Measurements from ENCODE around the gene NPR3.

NPR3 gene

GRCh38 chr5:32808783-32809182, 97.7 kb downstream of the NPR3 start:
- DNase-seq (ENCODE audit: low read depth) = no peak

GRCh38 chr5:32810804-32811203, 99.7 kb downstream of the NPR3 start:
- DNase-seq (ENCODE audit: low read depth) = no peak

GRCh38 chr5:32812399-32812798, 101.3 kb downstream of the NPR3 start:
- no peak for DNase-seq (ENCODE audit: low read depth)

GRCh38 chr5:32814141-32814540, 103.0 kb downstream of the NPR3 start:
- no peak for DNase-seq (ENCODE audit: low read depth)

GRCh38 chr5:32814620-32815019, 103.5 kb downstream of the NPR3 start:
- no peak for DNase-seq (ENCODE audit: low read depth)

GRCh38 chr5:32827981-32828380, 116.9 kb downstream of the NPR3 start:
- no peak for DNase-seq (ENCODE audit: low read depth)

GRCh38 chr5:32828492-32828891, 117.4 kb downstream of the NPR3 start:
- no peak for DNase-seq (ENCODE audit: low read depth)

GRCh38 chr5:32831624-32832023, 120.5 kb downstream of the NPR3 start:
- no peak for DNase-seq (ENCODE audit: low read depth)

- no peak for DNase-seq (ENCODE audit: low read depth)
Observed at GRCh38 chr5:32833127-32833526, 122.0 kb downstream of the NPR3 start.

- DNase-seq (ENCODE audit: low read depth) = no peak
Observed at GRCh38 chr5:32833663-32834062, 122.5 kb downstream of the NPR3 start.

- DNase-seq (ENCODE audit: low read depth) = no peak
Observed at GRCh38 chr5:32834251-32834650, 123.1 kb downstream of the NPR3 start.

GRCh38 chr5:32836176-32836575, 125.1 kb downstream of the NPR3 start:
- no peak for DNase-seq (ENCODE audit: low read depth)

- no peak for DNase-seq (ENCODE audit: low read depth)
Observed at GRCh38 chr5:32837211-32837610, 126.1 kb downstream of the NPR3 start.

GRCh38 chr5:32839106-32839505, 128.0 kb downstream of the NPR3 start:
- DNase-seq (ENCODE audit: low read depth) = no peak

GRCh38 chr5:32840606-32841005, 129.5 kb downstream of the NPR3 start:
- no peak for DNase-seq (ENCODE audit: low read depth)
